Measurements from ENCODE around the gene OXGR1.
"Not testable (repeated sequence)": the region's sequence is repeated elsewhere in the genome, so short reads cannot be mapped to it uniquely, and the experiment has no call there.

OXGR1 gene

DNA sequence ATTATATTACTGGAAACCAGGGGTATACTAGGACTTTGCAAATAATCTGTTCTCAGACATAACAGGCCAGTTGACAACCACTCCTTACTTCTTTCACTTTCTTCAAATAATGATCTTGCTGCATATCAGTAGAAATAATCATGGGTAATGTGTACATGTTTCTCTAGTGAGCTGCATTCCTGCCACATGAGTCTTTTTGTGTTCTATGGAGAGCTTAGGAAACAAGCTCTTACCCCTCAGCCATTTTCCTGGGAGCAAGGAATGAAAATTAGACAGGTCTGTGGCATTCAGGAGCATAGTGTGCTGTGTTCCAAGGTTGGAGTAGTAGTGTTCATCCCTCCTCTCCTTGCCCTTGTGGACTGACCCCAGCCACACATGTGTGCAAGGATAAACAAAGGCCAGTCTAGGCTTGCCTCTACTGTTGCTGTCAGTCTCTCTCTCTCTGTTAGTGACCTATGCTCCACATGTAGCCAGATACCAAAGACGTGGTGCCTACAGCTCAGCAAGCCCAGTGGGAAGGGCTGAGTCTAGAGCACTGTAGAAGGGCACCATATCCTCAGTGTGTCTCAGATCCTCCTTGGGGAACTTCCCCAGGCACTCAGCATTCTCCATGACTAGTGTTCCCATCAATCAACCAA lies 11.5 kb upstream of the OXGR1 start:
- DNase-seq (ENCODE audit: low read depth) = no peak

- no peak for DNase-seq (ENCODE audit: low read depth)
Measured at GRCh38 chr13:97004886-97005285, 10.6 kb upstream of the OXGR1 start.

DNA sequence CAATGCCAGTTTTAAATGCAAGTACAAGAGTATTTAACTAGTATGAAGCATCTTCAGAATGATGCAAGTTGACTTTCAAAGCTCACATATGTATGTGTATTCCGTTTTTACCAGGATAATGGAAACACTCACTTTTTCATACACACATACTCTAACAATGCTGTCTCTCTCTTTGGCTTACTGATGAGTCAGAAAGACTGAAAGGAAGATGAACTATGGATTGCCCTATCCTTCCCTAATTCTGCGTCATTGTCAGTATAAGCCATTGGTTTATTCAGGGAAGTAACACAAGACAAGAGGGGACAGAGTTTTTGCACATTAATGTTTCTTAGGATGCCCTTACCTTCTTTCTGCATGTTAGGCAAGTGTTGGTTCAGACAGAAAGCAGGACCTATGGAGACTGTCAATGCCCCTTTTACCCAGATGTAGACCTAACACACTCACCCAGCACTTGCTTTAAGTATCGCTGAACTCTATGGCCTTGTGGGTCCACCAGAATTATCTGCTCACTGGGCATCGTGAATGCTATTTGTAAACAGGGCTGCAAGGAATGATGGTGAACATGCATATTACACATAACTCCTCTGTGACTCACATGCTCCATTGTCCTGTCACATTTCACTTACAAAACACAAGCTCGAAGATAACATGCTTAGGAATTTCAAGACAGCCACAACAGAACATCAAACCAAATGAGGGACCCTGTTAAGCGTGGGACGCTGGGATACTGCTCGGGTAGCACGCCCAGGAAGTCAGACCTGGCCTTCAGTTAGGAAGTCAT lies 10.0 kb upstream of the OXGR1 start:
- DNase-seq (ENCODE audit: low read depth) = no peak

DNA sequence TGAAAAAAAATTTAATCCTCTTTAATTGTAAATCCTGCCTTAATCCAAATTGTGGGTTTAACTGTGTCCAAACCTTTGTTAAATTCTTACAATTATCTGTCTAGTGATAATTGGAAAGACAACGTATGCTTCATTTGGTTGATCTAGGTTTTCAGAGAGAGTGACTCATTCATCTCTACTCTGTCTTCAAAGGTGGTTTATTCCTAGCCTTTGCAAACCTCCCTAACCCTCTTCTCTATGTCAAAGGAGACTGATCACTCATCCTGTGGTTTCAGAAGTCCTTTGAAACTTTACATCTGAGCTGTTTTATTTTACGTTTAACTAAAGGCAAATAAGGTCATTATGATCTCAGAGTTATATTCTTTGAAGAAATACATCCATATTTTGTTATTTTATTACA lies 8.8 kb upstream of the OXGR1 start:
- no peak for DNase-seq (ENCODE audit: low read depth)

DNA sequence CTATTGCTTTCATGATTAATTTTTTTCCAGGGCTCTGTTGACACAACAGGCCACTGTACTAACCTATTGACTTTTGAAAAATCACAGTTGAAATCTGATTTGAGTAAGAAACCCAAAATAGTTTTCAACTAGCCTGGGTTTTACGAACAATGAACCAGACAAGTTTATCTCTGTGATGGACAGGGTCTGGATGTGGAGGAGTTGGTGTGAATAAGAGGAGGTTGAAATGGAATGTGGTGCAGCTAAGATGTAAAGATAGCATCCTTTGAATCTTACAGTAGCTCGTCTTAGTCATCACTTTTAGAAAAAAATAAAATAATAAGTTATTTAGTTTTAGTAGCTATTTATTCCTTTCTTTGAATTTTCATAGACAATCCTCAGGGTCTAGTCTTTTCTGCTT lies 8.3 kb upstream of the OXGR1 start:
- no peak for DNase-seq (ENCODE audit: low read depth)

- no peak for DNase-seq (ENCODE audit: low read depth)
Measured at GRCh38 chr13:97001636-97002035, 7.4 kb upstream of the OXGR1 start.

GRCh38 chr13:97000295-97000925 lies 6.1 kb upstream of the OXGR1 start:
- DNase-seq (ENCODE audit: low read depth) = no peak

GRCh38 chr13:96999091-96999490 lies 4.8 kb upstream of the OXGR1 start:
- DNase-seq (ENCODE audit: low read depth) = no peak

DNA sequence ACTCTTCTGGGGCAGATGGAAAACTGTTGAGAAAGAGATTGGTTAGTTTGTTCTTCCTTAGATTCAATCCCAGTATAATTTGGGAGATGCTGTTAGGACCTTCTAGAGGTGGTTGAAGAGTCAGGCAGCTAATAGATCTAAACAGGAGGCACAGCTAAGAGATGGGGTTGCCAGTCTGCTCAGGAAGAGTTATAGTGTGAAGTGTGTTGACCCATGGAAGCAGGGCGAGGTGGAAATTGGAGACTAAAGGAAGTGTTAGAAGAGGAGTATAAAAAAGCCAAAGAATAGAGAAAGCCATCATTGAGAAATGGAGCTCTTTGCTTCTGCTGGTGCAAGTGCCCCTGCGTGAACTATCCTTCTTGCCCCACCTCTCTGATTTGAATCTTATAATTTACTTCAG lies 3.8 kb upstream of the OXGR1 start:
- DNase-seq (ENCODE audit: low read depth) = no peak

DNA sequence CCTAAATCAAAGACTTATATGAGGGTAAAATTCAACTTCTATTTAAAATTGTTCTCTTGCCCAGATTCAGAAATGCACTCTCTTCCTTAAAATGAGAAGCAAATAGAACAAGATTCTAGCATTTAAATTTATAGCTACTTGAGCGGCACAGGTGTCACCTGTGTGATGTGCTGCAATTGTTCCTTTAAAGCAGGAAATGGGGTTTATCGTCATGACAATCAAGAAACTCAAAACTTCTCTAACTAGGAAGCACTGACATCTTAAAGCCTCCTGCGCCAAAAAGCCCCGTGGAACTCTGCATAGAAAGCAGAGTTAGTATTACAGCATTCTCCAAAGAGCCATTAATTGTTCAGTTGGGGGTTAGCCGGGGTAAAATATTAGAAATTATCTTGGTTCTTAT lies 2.6 kb upstream of the OXGR1 start:
- no peak for DNase-seq (ENCODE audit: low read depth)

- DNase-seq (ENCODE audit: low read depth) = no peak
Measured at GRCh38 chr13:96996107-96996506, 1.8 kb upstream of the OXGR1 start.

GRCh38 chr13:96994858-96995243 lies 575 bp upstream of the OXGR1 start:
- DNase-seq (ENCODE audit: low read depth) = no peak

GRCh38 chr13:96993634-96994016 lies 651 bp downstream of the OXGR1 start:
- no peak for DNase-seq (ENCODE audit: low read depth)

- no peak for DNase-seq (ENCODE audit: low read depth)
Measured at GRCh38 chr13:96992633-96993032, 1.6 kb downstream of the OXGR1 start.

GRCh38 chr13:96991072-96991471 lies 3.2 kb downstream of the OXGR1 start:
- no peak for DNase-seq (ENCODE audit: low read depth)

DNA sequence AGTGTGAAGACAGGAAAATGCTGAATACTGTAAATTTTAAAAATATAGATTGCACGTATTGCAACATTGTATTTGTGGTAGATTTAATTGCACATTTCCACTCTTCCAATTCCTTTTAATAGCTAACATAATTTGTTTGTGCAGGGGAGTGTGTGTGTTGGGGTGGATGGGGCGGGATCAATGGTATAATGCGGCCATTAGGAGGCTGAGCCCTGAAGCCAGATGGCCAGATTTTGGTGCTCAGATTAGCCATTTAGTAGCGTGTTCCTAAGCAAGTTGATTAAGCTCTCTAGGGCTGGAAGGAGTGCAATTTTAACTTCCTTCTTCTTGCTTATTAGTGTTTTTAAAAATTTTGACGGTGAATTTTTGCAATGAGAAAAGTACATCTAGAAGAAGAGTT lies 5.8 kb downstream of the OXGR1 start:
- no peak for DNase-seq (ENCODE audit: low read depth)

- DNase-seq (ENCODE audit: low read depth) = no peak
Measured at GRCh38 chr13:96984051-96984508, 10.2 kb downstream of the OXGR1 start.

DNA sequence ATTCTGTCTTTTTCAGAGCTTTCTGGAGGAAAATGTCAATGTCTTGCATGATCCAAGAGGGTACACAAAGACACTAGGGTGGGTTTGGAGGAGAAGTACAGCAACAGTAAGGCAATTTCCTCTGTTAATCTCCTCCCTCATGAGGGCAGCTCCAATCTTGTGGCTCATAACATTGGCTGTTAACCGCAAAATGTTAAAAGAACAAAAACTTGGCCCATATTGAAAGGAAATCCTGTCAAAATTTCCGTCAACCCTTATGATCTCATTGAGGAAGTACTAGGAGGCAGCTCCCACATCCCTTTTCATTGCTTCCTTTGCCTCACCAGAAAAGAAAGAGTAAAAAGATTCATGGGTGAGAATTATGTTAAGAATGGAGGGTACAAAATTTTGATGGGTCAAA lies 11.6 kb downstream of the OXGR1 start:
- no peak for DNase-seq (ENCODE audit: low read depth)

GRCh38 chr13:96979861-96980260 lies 14.4 kb downstream of the OXGR1 start:
- DNase-seq (ENCODE audit: low read depth) = not testable (repeated sequence)

GRCh38 chr13:96968027-96968426 lies 26.2 kb downstream of the OXGR1 start:
- no peak for DNase-seq (ENCODE audit: low read depth)

DNA sequence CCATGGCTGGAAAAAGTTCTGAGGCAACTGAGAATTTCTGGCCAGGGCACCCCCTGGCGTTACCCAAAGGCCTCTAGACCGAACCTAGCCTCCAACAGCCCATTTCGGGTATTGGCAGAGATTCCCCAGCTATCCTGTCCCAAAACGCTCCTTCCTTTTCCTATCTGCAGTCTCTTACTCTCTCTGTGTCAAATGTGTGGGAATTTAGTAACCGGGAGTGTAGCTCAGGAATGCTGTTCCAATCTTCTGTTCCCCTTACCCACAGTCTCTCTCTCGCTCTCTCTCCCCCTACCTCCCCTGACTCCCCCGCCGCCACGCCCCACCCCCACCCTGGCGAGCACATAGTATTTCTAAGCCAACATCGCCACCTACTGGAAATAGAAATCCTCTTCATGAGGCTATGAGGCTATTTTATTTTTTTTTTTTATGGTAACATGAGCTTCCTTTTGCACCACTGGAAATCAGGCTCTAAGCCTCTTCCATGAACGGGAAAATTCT lies 27.0 kb downstream of the OXGR1 start:
- DNase-seq (ENCODE audit: low read depth) = no peak

DNA sequence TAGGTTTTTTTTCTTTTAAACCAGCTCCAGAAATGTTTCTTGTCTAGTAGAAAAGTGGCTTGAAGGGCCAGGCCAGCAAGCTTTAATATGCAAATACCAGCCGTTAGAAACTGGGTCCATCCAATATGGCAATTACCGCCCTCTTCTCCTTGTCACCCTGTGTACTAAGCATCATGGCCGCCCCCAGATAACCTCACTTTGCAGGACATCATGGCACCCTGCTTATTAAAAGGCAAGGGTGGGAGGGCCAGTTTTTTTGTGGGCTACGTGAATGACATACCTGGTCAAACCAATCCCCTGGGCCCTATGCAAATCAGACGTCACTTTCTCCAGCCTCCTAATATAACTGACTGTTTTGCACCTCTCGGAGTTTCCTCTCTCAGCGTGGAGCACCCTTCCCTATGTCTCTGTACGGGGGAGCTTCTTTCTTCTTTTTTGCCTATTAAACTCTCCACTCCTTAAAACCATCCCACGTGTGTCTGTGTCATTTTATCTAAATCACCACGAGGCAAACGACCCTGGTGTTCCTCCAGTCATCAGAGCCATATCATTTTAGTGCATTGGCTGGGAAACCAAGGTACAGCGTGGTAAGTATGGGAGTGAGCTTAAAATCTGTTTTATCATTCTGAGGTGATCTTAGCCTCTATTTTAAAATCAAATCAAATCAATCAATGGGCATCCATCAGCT lies 27.7 kb downstream of the OXGR1 start:
- DNase-seq (ENCODE audit: low read depth) = no peak
